Activated T-cell treated with anti-CD3 and anti-CD28 coated beads for 1 hour (primary cell): ENCODE measurements around the gene FTSJ3.
A peak's percentile ranks its signal among the peaks of the same experiment; 100 is the strongest.

Experiments used
- DNase-seq: peaks from one replicate; pipeline ENCODE4 v3.0.0-alpha.2; 2020; ENCODE audit warnings: low read depth

The FTSJ3 gene

DNA sequence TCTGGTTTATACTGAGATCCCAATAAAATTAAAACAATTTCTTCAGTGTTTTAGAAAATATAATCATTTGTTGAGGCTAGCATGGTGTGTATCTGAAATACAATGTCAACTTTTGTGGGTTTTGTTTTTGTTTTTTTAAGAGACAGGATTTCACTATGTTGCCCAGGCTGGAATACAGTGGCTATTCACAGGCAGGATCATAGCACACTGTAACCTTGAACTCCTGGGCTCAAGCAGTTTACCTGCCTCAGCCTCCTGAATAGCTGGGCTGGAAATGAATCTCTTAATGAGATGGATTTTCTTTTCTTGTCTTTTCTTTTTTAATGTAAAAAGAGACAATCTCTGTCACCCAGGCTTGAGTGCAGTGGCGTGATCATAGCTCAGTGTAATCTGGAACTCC is 41.3 kb downstream of the FTSJ3 start:
- DNase-seq, result no peak

DNA sequence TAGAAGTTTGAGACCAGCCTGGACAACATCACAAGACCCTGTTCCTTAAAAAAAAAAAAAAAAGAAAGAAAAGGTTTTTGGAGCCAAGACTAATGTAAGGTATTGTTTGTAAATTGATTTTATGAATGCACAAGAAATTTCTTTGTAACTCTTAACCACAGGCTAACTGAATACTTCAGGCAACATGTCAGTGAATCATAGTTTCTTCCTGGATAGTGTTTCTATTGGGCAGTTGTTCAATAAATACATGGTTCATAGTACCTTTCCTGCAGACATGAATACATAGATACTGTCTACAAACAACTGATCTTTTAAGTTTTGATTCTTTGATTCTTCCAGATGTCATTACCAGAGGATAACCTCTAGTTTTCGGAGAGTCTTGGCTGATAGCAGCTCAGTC is 41.9 kb downstream of the FTSJ3 start:
- DNase-seq, result no peak

- DNase-seq, result no peak
These were observed 43.9 kb downstream of the FTSJ3 start for GRCh38 chr17:63783522-63783921.

DNA sequence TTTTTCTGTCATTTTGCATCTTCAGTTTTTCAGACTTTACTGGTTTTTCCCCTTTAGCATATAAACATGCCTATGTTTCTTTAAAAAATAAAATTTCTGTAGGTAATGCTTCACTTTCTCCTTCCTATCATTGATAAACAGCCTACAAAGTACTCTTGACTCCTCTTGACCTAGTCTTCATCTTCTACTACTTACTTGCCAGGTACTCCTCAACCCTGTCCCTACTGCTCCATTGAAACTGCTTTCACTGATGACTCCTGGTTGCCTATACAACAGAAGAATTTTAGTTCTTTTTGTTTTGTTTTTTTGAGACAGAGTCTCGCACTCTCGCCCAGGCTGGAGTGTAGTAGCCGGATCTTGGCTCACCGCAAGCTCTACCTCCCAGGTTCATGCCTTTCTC is 46.5 kb downstream of the FTSJ3 start:
- DNase-seq, result no peak

- no peak for DNase-seq
These were observed 47.0 kb downstream of the FTSJ3 start for GRCh38 chr17:63780507-63780906.

- DNase-seq, result no peak
These were observed 52.0 kb downstream of the FTSJ3 start for GRCh38 chr17:63775420-63775819.

DNA sequence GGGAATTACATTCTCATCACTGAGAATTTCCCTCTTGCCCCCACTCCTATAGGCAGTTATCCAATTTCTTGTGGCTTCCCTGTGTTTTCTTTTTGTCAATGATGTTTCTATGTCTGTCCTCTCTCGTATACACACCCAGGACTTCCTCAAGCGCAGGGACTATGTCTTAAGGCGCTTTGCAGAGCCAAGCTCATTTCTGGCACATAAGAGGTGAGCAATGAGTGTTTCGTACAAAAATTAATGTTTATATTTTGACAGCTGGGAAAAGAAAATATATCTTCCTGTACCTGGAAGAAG is 52.5 kb downstream of the FTSJ3 start:
- DNase-seq, result no peak

GRCh38 chr17:63774141-63774968 is 53.1 kb downstream of the FTSJ3 start, which contains the start of gene DDX42:
DDX42 (plus strand) TSS chr17:63774170; CDS start chr17:63787050, 12,880 bp downstream.
- peak; percentile 82 for DNase-seq

DNA sequence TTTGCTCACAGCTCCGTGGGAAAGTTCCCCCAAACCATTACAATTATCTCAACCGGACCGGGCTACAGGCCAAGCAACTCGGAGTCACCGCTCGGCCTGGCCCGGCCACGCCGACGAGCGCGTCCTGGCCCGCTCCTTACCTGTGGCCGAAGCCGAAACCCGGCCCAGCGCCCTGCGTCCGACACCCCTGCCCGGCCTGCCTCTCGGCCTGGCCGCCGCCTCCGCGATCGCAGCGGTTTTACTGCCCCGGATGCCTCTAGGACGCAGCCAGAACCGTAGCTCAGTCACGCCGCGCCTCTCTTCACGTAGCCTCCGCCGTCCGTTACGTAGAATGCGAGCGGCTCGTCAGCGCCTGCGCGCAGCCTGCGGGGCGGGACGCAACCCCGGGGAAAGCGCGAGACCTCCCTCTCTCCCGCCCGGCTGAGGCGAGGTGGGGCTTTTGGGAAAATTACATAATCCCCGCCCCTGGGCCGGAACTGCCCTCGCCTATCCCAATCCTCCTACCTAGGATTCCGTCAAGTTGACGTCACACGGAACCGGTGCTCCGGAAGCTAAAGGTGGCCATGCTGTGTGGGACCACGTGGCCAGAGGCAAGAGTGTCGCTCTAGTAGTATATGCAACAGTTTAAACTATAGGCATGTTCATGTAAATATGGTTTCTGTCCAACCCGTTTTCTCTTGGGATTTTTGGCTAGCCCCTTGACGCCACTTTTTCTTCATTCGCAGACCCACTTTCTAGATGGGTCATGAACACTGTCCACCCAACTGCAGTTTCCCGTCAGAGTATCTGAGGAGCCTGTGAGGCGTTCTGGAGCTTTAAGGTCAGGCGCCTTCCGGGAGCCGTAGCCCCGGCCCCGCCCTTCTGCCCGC is 54.0 kb downstream of the FTSJ3 start, which contains the start of gene CCDC47:
TSS of gene CCDC47 (minus strand) at position 326 of the 869 bp plus-strand sequence. CDS start 7,422 bp downstream, outside the sequence.
- DNase-seq, result peak; percentile 91

GRCh38 chr17:63772801-63773271 is 54.6 kb downstream of the FTSJ3 start:
- DNase-seq, result no peak
